ENCODE results near the gene TM9SF3.
"Not testable (repeated sequence)": the region's sequence is repeated elsewhere in the genome, so short reads cannot be mapped to it uniquely, and the experiment has no call there.

TM9SF3 gene

DNA sequence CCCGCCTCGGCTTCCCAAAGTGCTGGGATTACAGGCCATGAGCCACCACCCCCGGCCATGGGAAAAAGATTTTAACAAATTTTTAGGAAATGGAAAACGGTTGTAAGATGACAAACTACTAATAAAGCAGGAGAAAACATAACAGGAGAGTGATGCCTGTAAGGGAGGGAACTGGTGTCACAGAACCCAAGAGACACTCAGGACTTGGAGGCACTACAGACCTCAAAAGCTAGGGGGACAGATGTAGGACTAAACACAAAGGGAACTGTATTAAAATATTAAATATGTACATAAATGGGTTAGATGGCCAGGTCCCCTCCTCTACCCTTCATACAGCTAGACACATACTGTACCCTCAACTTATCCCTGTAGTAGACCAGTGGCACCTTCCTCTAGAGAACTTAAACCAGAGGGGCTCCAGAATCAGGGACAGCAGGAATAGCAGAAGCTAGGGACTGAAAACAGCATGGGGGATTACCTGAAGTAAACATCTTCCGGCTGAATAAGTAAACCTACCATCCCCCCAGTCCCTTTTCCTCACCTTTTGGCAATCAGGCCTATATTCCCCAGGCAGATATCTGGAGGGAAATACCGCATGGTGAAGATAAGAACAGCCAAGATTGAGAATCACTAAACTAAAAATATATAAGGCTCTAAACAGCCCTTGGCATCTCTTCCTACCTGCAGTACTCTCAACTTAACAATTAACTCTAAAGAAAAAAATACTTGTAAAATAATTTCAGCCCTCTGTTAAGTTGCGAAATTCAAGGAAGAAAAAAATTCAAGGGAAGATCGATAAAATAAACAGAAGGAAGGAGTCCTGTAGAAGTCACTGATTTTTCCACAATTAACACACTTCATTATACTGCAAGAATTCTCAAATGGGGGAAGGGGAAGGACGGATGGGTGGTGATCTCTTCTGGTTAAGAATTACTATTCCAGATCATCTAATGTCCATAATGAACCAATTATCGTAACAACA, 15.5 kb downstream of the TM9SF3 start:
- no peak for DNase-seq (ENCODE audit: low read depth in 2 of 3, low spot score in 1 of 3)

DNA sequence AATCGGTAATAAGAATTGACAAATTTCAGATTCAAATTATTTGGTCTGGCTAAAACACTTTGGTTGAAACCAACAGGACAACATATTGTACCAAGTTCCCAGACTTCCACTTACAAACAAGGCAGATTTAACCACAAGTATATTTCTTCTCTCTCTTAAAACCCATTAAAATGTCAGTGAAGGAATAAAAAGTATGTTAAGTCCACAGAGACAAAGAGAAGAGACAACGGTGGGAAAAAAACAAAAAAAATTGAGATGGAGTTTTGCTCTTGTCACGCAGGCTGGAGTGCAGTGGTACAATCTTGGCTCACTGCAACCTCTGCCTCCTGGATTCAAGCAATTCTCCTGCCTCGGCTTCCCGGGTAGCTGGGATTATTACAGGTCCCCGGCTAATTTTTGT, 16.3 kb downstream of the TM9SF3 start:
- DNase-seq (ENCODE audit: low read depth in 2 of 3, low spot score in 1 of 3) = no peak

DNA sequence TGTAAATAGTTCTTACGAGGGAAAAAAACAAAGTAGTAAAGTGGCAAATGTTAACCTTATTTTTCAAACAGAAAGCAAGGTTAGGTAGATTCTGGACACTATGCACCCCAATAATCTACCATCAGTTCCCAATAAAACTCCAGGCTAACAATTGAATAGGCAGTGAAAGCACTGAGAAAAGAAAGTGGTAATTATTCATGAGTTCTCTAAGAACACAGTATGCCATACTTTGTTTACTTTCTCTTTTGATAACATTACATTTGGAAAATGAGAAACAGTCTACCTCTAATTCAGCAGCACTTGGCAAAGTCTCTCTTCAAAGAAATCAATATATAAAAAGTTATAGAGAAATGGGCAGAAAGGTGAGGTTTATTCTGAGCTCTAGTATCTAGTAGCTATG, 18.4 kb downstream of the TM9SF3 start:
- DNase-seq (ENCODE audit: low read depth in 2 of 3, low spot score in 1 of 3) = no peak

DNA sequence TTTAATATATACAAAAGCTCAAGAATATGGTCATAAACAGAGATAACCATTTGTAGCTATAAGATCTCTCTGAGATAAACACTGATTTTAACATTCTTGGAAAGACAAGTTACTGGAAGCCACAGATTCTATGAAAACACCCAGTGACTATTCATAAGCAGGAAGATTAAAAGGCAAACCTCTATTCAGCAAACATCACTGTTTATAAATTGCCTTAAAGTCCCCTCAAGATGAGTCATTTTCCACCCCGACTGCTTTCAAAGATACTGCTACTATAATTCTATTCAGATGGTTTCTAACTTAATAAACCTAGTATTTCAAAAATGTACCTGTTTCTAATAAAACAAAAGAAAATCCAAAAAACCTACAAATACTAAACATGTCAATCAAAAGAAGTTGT, 21.0 kb downstream of the TM9SF3 start:
- DNase-seq (ENCODE audit: low read depth in 2 of 3, low spot score in 1 of 3) = no peak

DNA sequence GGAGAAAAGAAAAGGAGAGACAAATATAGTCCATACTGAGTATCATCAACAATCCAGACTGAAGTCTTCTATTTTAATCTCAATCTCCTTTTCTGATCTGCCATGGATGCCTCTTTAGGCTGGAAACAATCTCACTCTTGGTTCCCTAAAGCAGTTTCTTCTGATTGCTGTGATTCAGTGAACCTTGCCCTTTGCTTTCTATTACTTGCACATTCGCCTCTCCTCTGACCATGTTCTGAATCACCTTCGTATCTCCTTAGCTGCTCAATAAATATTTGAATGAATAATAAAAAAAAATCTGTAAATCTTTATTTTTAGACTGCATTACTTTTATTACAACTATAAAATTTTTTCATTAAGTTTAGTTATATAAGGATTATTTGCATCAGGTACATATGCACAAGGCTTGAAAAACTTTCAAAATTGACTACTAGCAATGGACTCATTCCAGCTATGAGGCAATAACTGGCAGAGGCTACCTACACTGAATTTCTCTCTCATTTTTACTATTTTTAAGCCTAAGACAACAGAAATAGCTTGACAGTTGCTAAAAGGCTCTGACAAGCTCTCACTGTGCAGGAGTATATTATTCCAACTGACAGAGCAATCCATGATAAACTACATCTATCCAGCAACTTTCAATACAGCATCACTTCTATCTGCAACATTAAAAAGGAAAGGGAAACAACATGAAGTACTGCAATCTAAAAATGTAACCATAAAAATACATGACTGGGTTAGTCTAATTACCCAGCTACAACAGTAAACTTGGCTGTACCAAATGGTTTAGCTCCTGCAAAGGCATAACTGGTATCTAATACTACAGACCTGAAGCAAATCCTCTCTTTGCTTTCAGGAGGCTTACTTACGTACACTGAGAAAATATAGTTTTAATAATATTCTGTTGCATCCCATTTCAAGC, 25.6 kb downstream of the TM9SF3 start:
- no peak for DNase-seq (ENCODE audit: low read depth in 2 of 3, low spot score in 1 of 3)

DNA sequence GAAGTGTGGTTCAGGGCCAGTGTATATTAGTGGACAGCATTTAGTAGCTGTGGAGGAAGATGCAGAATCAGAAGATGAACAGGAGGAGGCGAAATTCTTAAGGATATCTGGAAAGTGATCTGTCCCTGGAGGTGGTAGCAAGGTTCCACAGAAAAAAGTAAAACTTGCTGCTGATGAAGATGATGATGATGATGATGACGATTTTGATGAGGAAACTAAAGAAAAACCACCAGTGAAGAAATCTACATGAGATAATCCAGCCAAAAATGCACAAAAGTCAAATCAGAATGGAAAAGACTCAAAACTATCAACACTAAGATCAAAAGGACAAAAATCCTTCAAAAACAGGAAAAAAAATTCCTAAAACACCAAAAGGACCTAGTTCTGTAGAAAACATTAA, 26.3 kb downstream of the TM9SF3 start:
- DNase-seq (ENCODE audit: low read depth in 2 of 3, low spot score in 1 of 3) = no peak

DNA sequence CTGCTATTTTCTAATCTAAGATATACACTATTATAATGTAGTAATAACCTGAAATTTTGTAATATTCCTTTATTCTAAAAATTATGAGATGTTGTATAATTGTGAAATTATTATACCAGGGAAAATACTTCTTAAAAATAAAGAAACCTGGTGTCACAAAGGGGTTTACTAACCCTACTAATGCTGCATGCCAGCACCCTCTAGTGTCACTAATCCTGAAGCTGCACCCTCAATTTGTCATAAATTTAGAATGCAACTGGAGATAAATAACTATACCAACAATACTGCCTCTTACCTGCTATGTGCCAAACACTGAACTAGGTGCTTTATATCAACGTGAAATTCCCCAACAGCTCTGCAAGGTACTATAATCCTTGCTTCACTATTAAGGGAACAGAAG, 30.8 kb downstream of the TM9SF3 start:
- DNase-seq (ENCODE audit: low read depth in 2 of 3, low spot score in 1 of 3) = no peak

DNA sequence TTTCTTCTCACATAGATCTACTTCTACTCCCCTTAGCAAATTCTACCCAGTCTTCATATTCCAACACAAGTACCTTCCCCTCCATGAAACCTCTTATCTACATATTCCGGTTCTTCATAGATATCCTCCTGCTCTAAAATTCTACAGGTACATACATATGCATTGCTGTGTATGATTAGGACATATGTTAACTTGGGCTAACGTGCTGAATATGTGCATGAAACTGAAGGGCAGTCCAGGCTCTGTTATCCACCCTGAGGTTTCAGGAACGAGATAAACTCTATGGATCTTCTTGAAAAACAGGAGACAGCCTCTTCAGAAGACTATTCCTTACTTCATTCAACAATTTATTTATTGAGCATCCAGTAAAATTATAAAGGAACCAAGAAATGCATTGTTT, 31.5 kb downstream of the TM9SF3 start:
- no peak for DNase-seq (ENCODE audit: low read depth in 2 of 3, low spot score in 1 of 3)

DNA sequence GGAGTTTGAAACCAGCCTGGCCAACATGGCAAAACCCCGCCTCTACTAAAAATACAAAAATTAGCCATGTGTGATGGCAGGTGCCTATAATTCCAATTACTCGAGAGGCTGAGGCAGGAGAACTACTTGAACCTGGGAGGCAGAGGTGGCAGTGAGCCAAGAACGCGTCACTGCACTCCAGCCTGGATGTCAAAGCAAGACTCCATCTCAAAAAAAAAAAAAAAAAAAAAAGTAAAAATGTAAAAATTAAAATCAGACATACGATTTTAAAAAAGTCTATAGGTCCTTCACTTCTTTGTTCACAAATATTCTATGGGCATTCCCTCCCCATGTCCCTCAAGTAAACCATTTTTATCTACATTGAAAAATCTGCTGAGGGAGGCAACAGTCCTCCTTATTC, 38.2 kb downstream of the TM9SF3 start:
- no peak for DNase-seq (ENCODE audit: low read depth in 2 of 3, low spot score in 1 of 3)

DNA sequence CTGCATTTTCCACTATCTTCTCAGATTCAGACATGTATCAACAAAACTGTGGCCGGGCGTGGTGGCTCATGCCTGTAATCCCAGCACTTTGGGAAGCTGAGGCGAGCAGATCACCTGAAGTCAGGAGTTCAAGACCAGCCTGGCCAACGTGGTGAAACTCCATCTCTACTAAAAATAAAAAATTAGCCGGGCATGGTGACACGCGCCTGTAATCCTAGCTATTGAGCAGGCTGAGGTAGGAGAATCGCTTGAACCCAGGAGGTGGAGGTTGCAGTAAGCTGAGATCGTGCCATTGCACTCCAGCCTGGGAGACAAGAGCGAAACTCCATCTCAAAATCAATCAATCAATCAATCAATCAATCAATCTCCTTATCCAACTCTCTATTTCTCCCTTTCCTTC, 41.3 kb downstream of the TM9SF3 start:
- DNase-seq (ENCODE audit: low read depth in 2 of 3, low spot score in 1 of 3) = not testable (repeated sequence)

DNA sequence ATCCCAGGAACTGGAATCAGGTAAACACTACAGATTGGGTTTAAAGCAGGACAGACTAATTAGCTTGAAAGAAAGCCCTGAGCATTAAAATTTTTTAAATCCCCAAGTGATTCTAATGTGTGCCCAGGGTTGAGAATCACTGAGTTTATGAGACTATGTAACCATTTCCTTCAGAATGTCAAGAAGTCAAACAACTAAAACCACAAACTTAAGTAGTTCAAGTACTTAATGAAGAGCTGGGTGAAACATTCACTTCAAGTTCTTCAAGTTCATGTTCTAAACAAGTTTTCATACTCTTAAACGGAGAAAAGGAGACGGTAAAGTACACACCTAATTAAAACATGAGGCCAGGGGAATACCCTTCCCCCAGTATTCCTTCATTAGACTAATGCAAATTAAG, 44.9 kb downstream of the TM9SF3 start:
- no peak for DNase-seq (ENCODE audit: low read depth in 2 of 3, low spot score in 1 of 3)

DNA sequence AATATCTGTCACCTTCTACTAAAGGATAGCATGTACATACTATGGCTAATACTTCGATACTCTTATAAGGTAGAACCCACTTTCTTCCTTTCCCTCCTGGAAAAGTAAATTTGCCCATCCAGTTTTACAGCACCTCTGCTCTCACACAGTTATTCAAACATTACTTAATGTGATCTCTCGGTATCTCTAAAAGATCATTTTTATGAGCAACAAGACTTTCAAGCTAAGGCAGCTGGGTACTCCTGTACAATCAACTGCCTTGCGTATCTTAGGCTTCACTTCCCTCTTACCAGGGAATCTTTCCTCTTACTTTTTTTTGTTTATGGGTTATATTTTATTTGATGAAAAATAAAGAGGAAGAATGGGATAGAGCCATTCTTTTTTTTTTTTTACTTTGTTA, 46.6 kb downstream of the TM9SF3 start:
- no peak for DNase-seq (ENCODE audit: low read depth in 2 of 3, low spot score in 1 of 3)

DNA sequence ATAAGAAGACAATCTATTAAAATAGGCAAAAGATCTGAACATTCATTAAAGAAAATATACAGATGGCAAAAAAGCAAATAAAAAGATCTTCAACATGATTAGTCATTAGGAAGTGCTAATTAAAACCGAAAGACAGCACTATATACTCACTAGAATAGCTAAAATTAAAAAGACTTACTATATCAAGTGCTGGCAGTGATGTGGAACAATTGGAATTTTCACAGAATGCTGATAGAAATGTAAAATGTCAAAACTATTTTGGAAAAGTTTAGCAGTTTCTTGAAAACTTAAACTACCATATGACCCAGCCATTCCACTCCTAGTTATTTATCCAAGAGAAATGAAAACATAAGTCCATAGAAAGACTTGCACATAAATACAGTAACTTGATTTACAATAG, 48.1 kb downstream of the TM9SF3 start:
- DNase-seq (ENCODE audit: low read depth in 2 of 3, low spot score in 1 of 3) = no peak

DNA sequence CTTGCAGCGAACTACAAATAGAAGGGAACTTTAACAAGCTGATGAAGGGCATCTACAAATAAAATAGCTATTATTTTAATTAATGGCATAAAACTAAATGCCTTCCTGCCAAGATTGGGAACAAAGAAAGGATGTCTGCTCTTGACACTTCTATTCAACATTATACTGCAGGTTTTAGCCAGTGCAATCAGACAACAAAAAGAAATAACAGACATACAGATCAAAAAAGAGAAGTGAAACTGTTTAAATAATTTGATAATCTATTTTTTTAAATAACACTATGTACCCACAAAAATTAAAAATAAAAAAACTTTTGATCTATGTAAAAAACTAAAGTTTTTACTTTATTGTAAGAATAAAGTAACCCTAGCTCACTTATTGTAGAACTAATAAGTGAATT, 50.7 kb downstream of the TM9SF3 start:
- DNase-seq (ENCODE audit: low read depth in 2 of 3, low spot score in 1 of 3) = no peak

DNA sequence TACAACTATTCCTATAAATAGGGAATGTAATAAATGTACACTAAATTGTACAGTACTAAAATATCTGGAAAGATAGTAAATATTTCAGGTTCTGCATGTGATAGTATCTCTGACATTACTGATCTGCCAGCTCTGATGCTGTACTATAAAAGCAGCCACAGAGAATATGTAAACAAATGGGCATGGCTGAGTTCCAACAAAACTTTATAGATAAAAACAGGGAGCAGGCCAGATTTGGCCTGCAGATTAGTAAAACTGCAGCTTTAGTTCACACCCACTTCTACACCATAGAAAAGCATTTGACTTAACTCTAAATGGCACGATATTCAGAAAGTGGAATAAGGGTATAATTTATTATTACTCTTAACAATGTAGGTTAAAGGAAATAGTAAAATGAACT, 54.3 kb downstream of the TM9SF3 start:
- DNase-seq (ENCODE audit: low read depth in 2 of 3, low spot score in 1 of 3) = no peak

DNA sequence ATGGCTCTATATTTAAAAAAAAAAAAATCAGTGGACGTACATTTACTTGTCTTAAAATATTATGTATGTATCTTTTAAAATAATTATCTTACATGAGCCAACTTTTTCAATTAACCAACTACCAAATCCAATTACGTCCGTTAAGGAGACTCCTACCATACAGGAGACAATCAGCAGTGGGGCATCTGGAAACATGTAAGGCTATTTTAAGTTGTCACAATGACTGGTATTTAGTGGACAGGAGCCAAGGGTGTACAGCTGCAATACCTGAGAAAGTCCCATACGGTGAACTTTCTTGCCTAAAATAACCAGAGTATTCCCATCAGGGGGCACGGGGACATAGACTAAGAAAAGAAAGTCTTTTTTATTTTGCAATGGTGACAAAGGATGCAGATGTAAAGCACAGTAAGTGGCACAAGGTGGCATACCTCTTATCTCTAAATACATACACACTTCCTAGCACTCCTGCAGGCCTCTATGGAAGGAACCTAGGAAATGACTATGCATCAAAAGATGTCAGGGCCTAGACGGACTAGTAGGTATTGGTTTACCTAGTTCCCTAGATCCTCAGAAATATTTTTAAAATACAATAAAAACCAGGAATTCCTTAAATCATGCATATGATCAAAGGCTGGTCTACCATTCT, 57.1 kb downstream of the TM9SF3 start:
- no peak for DNase-seq (ENCODE audit: low read depth in 2 of 3, low spot score in 1 of 3)

DNA sequence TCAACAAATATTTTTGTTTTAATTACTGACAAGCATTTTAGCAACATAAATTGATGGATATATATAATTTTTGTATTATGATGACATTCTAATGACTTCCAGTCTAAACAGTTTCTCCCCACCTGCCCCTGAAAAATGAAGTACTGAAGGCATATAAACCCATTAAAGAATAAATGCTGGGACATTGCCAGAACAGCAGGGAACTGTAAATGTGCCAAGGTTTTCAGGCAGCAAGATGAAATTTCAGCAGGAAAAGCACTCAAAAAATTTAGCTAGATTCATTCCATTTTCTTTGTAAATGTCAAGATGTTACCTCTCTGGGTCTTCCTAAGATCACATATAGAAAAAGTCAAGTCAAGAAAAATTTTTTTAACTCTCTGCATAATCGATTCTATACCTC, 62.1 kb downstream of the TM9SF3 start:
- no peak for DNase-seq (ENCODE audit: low read depth in 2 of 3, low spot score in 1 of 3)

DNA sequence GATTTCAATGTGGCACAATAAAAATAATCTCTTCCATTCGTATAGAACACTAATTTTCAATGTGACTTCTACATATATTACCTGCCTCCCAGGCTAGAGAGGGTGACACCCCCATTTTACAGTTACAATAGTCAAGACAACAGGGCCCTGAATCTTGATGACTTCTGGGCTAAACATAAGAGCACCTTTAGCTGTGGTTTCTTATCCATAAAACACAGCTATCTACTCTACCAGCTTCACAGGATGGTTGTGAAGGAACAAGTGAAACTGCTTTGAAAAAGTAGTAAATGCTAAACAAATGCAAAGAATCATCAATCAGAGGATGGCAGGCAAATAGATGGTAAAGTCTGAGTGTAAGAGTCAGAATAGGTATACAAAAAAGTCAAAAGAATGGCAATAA, 69.5 kb downstream of the TM9SF3 start:
- no peak for DNase-seq (ENCODE audit: low read depth in 2 of 3, low spot score in 1 of 3)

DNA sequence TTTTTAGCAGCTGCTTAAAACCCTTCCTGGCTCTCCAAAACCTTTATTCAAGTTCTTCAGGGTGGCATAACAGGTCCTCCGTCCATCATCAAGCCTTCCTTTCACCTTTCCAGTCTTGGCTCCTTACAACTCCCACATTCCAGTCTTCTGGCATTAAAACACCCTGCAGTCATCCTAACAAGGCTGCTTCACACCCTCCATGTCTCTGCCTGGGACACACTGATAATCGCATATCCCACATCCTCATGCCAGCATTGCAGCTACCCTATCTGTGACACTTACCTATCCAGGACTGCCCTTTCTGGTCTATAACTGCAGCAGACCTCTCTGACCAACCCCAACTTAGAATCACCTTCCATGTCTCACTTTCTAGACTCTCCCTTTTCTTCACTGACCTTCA, 70.5 kb downstream of the TM9SF3 start:
- DNase-seq (ENCODE audit: low read depth in 2 of 3, low spot score in 1 of 3) = no peak

DNA sequence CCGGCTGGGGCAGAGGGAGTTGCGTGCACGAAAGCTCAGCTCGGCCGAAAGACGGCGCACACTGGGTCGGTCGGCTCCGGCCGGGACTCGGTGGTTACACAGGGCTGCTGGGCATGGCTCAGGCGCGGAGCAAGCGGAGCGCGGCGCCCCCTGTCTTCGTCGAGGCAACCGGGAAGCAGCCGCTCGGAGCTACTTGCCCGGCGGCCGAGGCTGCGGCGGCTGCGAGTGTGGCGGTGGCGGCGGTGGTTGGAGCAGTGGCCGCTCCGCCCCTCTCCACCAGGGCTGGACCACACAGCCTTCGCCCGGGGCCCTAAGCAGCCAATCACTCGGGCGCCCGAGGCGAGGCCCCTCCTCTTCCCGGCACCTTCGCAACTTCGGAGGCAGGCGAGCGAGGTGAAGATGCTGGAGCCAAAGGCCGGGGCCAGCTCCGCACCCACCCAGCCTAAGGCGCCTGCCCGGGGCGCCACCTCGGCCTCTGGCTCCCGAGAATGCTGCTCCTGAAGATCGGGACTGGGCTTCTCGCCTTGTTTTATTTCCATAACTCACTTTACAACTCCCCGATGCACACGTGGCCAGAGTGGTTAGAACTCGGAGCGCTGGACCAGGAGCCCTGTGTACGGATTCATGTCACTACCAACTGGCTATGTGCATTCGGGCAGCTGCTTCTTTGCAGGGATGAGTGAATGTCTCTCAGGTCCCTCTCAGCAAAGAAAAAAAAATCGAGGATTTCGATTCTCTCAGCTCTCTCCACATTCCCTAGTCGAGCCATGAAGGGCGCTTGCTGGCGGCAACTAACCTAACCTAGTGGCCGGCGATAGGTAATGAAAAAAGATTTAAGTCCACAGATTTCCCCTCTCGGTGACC, 72.9 kb downstream of the TM9SF3 start, which contains the start of gene TLL2:
TSS of gene TLL2 (minus strand) at position 229 of the 864 bp plus-strand sequence. CDS start 241 bp downstream, outside the sequence.
- peak; percentile 33 to 64 (median 44) for DNase-seq (ENCODE audit: low read depth in 2 of 3, low spot score in 1 of 3)

Measured in stimulated activated CD4-positive, alpha-beta T cell treated with anti-CD3 and anti-CD28 coated beads, Interleukin-12 subunit alpha, Interleukin-12 subunit beta, amount 100 ng/mL, for 48 hours (primary cell).